K562 (cell line): ENCODE results near the gene ALDOC. TPM values are rescaled to one million over a fixed set of nuclear protein-coding genes. Genes with fewer than 3 reads are reported as not detected.

ENCODE experiments used
- ELF4 ChIP-seq: fragments of 450-650 bp; formaldehyde crosslinking; IDR thresholded peaks from 2 replicates; pipeline ENCODE4 v1.4.0; 2022; ENCODE audit warnings: missing genetic modification characterization
- ETV1 ChIP-seq: fragments of 450-650 bp; conservative IDR thresholded peaks from 2 replicates; pipeline ENCODE4 v1.6.1; 2016; ENCODE audit warnings: missing genetic modification characterization, control low read depth, low read depth, missing compliant biosample characterization
- EWSR1 ChIP-seq: fragments of 450-650 bp; IDR thresholded peaks from 2 replicates; pipeline ENCODE4 v1.6.1; 2018; ENCODE audit warnings: borderline replicate concordance, mild to moderate bottlenecking, low read depth, moderate library complexity; ENCODE audit not compliant: partially characterized antibody
- FOXJ3 ChIP-seq: sonication (generic); formaldehyde crosslinking; IDR thresholded peaks from 2 replicates; pipeline ENCODE4 v1.4.0; 2020; ENCODE audit warnings: mild to moderate bottlenecking, missing genetic modification reagents
- MAFF ChIP-seq: IDR thresholded peaks from 2 replicates; pipeline ENCODE4 v1.6.1; 2012; ENCODE audit warnings: low read length, improper control_type of control experiment
- MCM7 ChIP-seq, 2 experiments: fragments of 450-650 bp; IDR thresholded peaks; 2 replicates each; pipeline ENCODE4 v1.6.1; 2016 to 2018
- NFATC3 ChIP-seq: fragments of 450-650 bp; IDR thresholded peaks from 2 replicates; pipeline ENCODE4 v1.6.1; 2017; ENCODE audit warnings: mild to moderate bottlenecking
- RAD21 ChIP-seq, 2 experiments: fragments of 250-450 bp in 1 of 2; fragments of 450-650 bp in 1 of 2; sonication (Bioruptor Pico) in 1 of 2; formaldehyde crosslinking in 1 of 2; IDR thresholded peaks in 1 of 2; conservative IDR thresholded peaks in 1 of 2; 2 replicates each; pipeline versions ENCODE4 v1.4.0 to v1.8.0; 2020 to 2022; ENCODE audit warnings: mild to moderate bottlenecking in 2 of 2, moderate library complexity in 1 of 2
- SOX6 ChIP-seq: fragments of 450-650 bp; IDR thresholded peaks from 2 replicates; pipeline ENCODE4 v1.6.1; 2014; ENCODE audit warnings: mild to moderate bottlenecking
- STAG1 ChIP-seq: sonication (generic); formaldehyde crosslinking; IDR thresholded peaks from 2 replicates; pipeline ENCODE4 v1.5.0; 2020; ENCODE audit warnings: missing genetic modification reagents, borderline replicate concordance
- TBP ChIP-seq: optimal IDR thresholded peaks from 2 replicates; pipeline ENCODE3; 2011; ENCODE audit warnings: low read depth, low read length, improper control_type of control experiment
- TEAD1 ChIP-seq, 2 experiments: fragments of 450-650 bp in 1 of 2; sonication (generic) in 1 of 2; formaldehyde crosslinking; IDR thresholded peaks; 2 replicates each; pipeline versions ENCODE4 v1.4.0 to v1.8.0; 2020 to 2022; ENCODE audit warnings: mild to moderate bottlenecking in 2 of 2, missing genetic modification reagents in 1 of 2
- ZNF146 ChIP-seq: IDR thresholded peaks from one replicate; pipeline ENCODE4 v1.6.1; 2018; ENCODE audit warnings: missing compliant biosample characterization; ENCODE audit not compliant: unreplicated experiment
- ZNF239 ChIP-seq: fragments of 250-450 bp; sonication (Bioruptor Pico); IDR thresholded peaks from 2 replicates; pipeline ENCODE4 v1.4.0; 2020; ENCODE audit warnings: mild to moderate bottlenecking
- polyA plus RNA-seq, 8 experiments: library from polyadenylated mRNA; depleted of rRNA in 4 of 8; stranded (reverse) in 5 of 8; unstranded in 3 of 8; fragments of >200 nt; fragmentation: Nextera tagmentation in 2 of 8; fragmentation: Illumina TruSeq in 1 of 8; extraction: Ambion mirVana in 2 of 8; extraction: Trizol in 1 of 8; gene quantifications; 2 replicates each; pipeline versions ENCODE4 v1.2.1 to v1.2.3, GENCODE V29; 2011 to 2014; ENCODE audit warnings: inconsistent platforms in 1 of 8, missing spikeins in 1 of 8
- total RNA-seq, 7 experiments: library from RNA; depleted of rRNA in 6 of 7; stranded (reverse); fragments of >200 nt in 6 of 7; fragmentation: Illumina TruSeq in 2 of 7; extraction: Trizol in 2 of 7; gene quantifications; 2 replicates each; pipeline versions ENCODE4 v1.2.1 to v1.2.3, GENCODE V29; 2011 to 2021; ENCODE audit warnings: low replicate concordance in 1 of 7
- TF ChIP-seq, protein P1 (sequence below), 2 experiments: fragments of 450-650 bp in 1 of 2; IDR thresholded peaks; 2 replicates each; pipeline ENCODE4 v1.6.1; 2011 to 2017; ENCODE audit warnings: low read depth in 2 of 2, antibody characterized with exemption in 1 of 2, borderline replicate concordance in 1 of 2, low read length in 1 of 2, mild to moderate bottlenecking in 1 of 2, mixed read lengths in 1 of 2; ENCODE audit not compliant: control insufficient read depth in 1 of 2
- TF ChIP-seq, protein P2 (sequence below): fragments of 450-650 bp; formaldehyde crosslinking; conservative IDR thresholded peaks from 2 replicates; pipeline ENCODE4 v1.4.0; 2022; ENCODE audit warnings: mild to moderate bottlenecking, missing genetic modification characterization
- TF ChIP-seq, protein P3 (sequence below): sonication (generic); formaldehyde crosslinking; IDR thresholded peaks from 2 replicates; pipeline ENCODE4 v1.8.0; 2023; ENCODE audit warnings: mild to moderate bottlenecking, missing genetic modification reagents
- TF ChIP-seq, protein P4 (sequence below): fragments of 250-450 bp; sonication (Bioruptor Pico); IDR thresholded peaks from 2 replicates; pipeline ENCODE4 v1.9.0; 2021; ENCODE audit warnings: mild to moderate bottlenecking, inconsistent platforms

Gene ALDOC
- total and polyA plus RNA-seq, 9 of the 15 experiments (the other 6 are each of a cell fraction or from before 2014, with no cell fraction given) = 43.2 to 263 (median 99.2) TPM

DNA sequence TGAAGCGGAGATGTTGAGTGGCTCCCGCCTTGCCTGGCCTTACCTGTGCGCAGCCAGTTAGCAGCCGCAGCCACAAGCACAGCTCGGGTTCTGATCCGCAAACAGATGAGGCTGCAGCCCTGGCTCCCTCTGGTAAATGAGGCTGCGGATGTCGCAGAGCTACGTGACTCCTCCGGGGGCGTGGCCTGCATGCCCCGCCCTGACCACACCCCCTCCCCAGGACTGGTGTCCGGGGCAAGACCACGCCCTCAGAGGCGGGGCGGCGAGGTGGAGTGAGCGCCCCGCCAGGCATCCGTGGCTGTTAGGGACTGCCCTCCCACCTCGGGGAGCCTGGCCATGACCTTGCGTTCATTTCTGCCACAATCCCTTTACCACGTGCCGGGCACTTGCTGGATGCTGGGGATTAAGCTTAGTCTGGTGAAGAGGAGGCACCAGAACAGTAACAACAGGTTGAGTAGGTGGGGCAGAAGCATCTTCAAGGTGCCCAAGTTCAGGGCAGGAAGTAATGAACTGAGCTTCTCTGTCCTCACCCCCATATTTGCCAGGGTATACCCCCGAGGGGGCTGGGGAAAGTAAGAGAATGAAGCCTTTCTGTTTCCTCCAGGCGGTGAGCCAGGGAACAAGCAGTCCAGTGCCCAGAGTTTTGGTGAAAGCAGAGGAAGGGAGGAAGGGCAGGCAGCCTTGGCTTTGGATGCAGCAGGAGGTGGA, at the start of gene ALDOC (continued):
- TF ChIP-seq RAD21 (CRISPR knock-in tag; conservative IDR thresholded peaks at IDR 0.05 in 1 of 2, IDR thresholded peaks at IDR 0.05 in 1 of 2) (no peak), ETV1 (no peak), STAG1 (CRISPR knock-in tag) (no peak), MCM7 (IDR thresholded peaks at IDR 0.05) (no peak), TBP (peak; percentile 95), FOXJ3 (CRISPR knock-in tag) (no peak), ZNF146 (CRISPR knock-in tag) (no peak), ELF4 (CRISPR knock-in tag) (peak; percentile 35; the same call in 1 of the 2 replicates), SOX6 (no peak; the same call in 1 of the 2 replicates), EWSR1 (no peak), TEAD1 (CRISPR knock-in tag; IDR thresholded peaks at IDR 0.05) (no peak), NFATC3 (no peak), ZNF239 (CRISPR knock-in tag) (no peak), MAFF (no peak)
- TF ChIP-seq, protein P1, sequence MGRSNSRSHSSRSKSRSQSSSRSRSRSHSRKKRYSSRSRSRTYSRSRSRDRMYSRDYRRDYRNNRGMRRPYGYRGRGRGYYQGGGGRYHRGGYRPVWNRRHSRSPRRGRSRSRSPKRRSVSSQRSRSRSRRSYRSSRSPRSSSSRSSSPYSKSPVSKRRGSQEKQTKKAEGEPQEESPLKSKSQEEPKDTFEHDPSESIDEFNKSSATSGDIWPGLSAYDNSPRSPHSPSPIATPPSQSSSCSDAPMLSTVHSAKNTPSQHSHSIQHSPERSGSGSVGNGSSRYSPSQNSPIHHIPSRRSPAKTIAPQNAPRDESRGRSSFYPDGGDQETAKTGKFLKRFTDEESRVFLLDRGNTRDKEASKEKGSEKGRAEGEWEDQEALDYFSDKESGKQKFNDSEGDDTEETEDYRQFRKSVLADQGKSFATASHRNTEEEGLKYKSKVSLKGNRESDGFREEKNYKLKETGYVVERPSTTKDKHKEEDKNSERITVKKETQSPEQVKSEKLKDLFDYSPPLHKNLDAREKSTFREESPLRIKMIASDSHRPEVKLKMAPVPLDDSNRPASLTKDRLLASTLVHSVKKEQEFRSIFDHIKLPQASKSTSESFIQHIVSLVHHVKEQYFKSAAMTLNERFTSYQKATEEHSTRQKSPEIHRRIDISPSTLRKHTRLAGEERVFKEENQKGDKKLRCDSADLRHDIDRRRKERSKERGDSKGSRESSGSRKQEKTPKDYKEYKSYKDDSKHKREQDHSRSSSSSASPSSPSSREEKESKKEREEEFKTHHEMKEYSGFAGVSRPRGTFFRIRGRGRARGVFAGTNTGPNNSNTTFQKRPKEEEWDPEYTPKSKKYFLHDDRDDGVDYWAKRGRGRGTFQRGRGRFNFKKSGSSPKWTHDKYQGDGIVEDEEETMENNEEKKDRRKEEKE (IDR thresholded peaks at IDR 0.05; ENCODE audit: borderline replicate concordance in 1 of 2, control insufficient read depth in 1 of 2, low read depth in 2 of 2, low read length in 1 of 2) = no peak
- TF ChIP-seq, protein P2, sequence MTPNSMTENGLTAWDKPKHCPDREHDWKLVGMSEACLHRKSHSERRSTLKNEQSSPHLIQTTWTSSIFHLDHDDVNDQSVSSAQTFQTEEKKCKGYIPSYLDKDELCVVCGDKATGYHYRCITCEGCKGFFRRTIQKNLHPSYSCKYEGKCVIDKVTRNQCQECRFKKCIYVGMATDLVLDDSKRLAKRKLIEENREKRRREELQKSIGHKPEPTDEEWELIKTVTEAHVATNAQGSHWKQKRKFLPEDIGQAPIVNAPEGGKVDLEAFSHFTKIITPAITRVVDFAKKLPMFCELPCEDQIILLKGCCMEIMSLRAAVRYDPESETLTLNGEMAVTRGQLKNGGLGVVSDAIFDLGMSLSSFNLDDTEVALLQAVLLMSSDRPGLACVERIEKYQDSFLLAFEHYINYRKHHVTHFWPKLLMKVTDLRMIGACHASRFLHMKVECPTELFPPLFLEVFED (CRISPR knock-in tag) = peak; percentile 7; the same call in 1 of the 2 replicates
- TF ChIP-seq, protein P3, sequence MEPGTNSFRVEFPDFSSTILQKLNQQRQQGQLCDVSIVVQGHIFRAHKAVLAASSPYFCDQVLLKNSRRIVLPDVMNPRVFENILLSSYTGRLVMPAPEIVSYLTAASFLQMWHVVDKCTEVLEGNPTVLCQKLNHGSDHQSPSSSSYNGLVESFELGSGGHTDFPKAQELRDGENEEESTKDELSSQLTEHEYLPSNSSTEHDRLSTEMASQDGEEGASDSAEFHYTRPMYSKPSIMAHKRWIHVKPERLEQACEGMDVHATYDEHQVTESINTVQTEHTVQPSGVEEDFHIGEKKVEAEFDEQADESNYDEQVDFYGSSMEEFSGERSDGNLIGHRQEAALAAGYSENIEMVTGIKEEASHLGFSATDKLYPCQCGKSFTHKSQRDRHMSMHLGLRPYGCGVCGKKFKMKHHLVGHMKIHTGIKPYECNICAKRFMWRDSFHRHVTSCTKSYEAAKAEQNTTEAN (CRISPR knock-in tag) = no peak
- TF ChIP-seq, protein P4, sequence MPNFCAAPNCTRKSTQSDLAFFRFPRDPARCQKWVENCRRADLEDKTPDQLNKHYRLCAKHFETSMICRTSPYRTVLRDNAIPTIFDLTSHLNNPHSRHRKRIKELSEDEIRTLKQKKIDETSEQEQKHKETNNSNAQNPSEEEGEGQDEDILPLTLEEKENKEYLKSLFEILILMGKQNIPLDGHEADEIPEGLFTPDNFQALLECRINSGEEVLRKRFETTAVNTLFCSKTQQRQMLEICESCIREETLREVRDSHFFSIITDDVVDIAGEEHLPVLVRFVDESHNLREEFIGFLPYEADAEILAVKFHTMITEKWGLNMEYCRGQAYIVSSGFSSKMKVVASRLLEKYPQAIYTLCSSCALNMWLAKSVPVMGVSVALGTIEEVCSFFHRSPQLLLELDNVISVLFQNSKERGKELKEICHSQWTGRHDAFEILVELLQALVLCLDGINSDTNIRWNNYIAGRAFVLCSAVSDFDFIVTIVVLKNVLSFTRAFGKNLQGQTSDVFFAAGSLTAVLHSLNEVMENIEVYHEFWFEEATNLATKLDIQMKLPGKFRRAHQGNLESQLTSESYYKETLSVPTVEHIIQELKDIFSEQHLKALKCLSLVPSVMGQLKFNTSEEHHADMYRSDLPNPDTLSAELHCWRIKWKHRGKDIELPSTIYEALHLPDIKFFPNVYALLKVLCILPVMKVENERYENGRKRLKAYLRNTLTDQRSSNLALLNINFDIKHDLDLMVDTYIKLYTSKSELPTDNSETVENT = peak; percentile 96
